ENCODE data around the gene TPPP. TPM values are rescaled to one million over a fixed set of nuclear protein-coding genes. Genes with fewer than 3 reads are reported as not detected.

Gene TPPP
- total RNA-seq, 1 donor from 2014 or later, result not detected

- no peak for DNase-seq
- H3K9me3 Mint-ChIP-seq, result no peaks in the 10 kb centered on the region
- H3K36me3 Mint-ChIP-seq (ENCODE audit: low read depth), result peaks cover 24% of the 10 kb centered on the region
- H3K27me3 Mint-ChIP-seq, result no peaks in the 10 kb centered on the region
- H3K27ac Mint-ChIP-seq, result no peak overlapping the region
- intact Hi-C loops (cut with micrococcal nuclease), result no loop called here
- no peaks in the 10 kb centered on the region for H3K4me1 Mint-ChIP-seq
- H3K4me3 Mint-ChIP-seq, result no peak overlapping the region
Observed at GRCh38 chr5:644971-645370, 48.2 kb downstream of the TPPP start.

- intact Hi-C loops (cut with micrococcal nuclease), result no loop called here
- H3K4me3 Mint-ChIP-seq, result no peak overlapping the region
- H3K36me3 Mint-ChIP-seq (ENCODE audit: low read depth), result peaks cover 24% of the 10 kb centered on the region
- DNase-seq, result no peak
- H3K9me3 Mint-ChIP-seq, result no peaks in the 10 kb centered on the region
- H3K27me3 Mint-ChIP-seq, result no peaks in the 10 kb centered on the region
- no peaks in the 10 kb centered on the region for H3K4me1 Mint-ChIP-seq
- no peak overlapping the region for H3K27ac Mint-ChIP-seq
Observed at GRCh38 chr5:644509-644908, 48.6 kb downstream of the TPPP start.

- H3K36me3 Mint-ChIP-seq (ENCODE audit: low read depth), result peaks cover 26% of the 10 kb centered on the region
- H3K27me3 Mint-ChIP-seq, result no peaks in the 10 kb centered on the region
- no peaks in the 10 kb centered on the region for H3K4me1 Mint-ChIP-seq
- H3K4me3 Mint-ChIP-seq, result no peak overlapping the region
- intact Hi-C loops (cut with micrococcal nuclease), result no loop called here
- DNase-seq, result no peak
- no peak overlapping the region for H3K27ac Mint-ChIP-seq
- H3K9me3 Mint-ChIP-seq, result no peaks in the 10 kb centered on the region
Observed at GRCh38 chr5:643811-644271, 49.3 kb downstream of the TPPP start.

DNA sequence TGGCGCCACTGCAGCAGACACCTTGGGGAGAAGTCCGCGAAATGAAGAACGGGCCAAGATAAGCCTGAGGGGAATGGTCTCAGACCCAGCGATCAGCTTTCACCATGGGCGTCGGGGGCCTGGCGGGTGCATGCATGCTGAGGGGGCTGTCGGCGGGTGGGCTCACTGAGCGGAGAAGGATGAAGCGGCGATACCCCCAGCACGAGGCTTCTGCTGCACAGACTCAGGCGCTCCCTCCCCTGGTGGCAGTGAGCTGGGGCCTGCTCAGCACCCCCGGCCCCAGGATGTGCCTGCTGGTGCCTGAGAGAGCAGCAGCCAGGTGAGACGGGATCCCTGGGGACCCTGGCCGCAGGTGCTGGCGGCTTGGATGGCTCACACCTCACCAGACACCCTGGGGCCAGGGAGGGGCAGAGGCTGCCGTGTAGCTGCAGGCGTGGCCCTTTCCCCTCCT, 49.8 kb downstream of the TPPP start:
- H3K4me1 Mint-ChIP-seq, result no peaks in the 10 kb centered on the region
- H3K27me3 Mint-ChIP-seq, result no peaks in the 10 kb centered on the region
- H3K27ac Mint-ChIP-seq, result no peak overlapping the region
- DNase-seq, result no peak
- H3K9me3 Mint-ChIP-seq, result no peaks in the 10 kb centered on the region
- intact Hi-C loops (cut with micrococcal nuclease), result no loop called here
- H3K36me3 Mint-ChIP-seq (ENCODE audit: low read depth), result peaks cover 26% of the 10 kb centered on the region
- H3K4me3 Mint-ChIP-seq, result no peak overlapping the region

DNA sequence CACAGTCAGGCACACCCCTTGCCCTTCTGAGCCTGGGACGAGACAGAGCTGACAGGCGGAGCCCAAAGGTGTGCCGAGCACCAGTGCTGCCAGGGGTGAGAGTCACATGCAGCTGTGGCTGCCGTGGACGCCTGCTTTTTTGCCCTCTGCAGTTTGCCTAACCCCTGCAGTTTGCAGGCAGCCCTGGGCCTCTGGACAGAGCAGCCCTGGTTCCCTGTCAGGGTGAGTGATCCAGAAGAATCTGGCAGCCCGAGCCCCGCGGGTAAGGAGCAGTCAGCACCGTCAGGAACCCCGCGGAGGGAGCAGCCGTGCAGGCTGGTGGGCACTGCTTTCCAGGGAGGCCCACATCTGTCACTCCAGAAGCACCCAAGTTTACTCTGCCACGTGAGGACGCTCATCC, 50.7 kb downstream of the TPPP start:
- intact Hi-C loops (cut with micrococcal nuclease), result no loop called here
- no peaks in the 10 kb centered on the region for H3K4me1 Mint-ChIP-seq
- H3K27ac Mint-ChIP-seq, result no peak overlapping the region
- peaks cover 30% of the 10 kb centered on the region for H3K36me3 Mint-ChIP-seq (ENCODE audit: low read depth)
- H3K27me3 Mint-ChIP-seq, result no peaks in the 10 kb centered on the region
- H3K9me3 Mint-ChIP-seq, result no peaks in the 10 kb centered on the region
- DNase-seq, result no peak
- no peak overlapping the region for H3K4me3 Mint-ChIP-seq

GRCh38 chr5:641331-641765, 51.8 kb downstream of the TPPP start:
- Mint-ChIP-seq H3K4me1 (no peaks in the 10 kb centered on the region), H3K27ac (no peak overlapping the region), H3K4me3 (no peak overlapping the region), H3K36me3 (ENCODE audit: low read depth) (peaks cover 32% of the 10 kb centered on the region), H3K27me3 (no peaks in the 10 kb centered on the region), H3K9me3 (no peaks in the 10 kb centered on the region)
- intact Hi-C loops (cut with micrococcal nuclease), result no loop called here
- no peak for DNase-seq

GRCh38 chr5:640461-641330, 52.5 kb downstream of the TPPP start:
- Mint-ChIP-seq H3K27me3 (no peaks in the 10 kb centered on the region), H3K27ac (no peak overlapping the region), H3K9me3 (no peaks in the 10 kb centered on the region), H3K36me3 (ENCODE audit: low read depth) (peaks cover 33% of the 10 kb centered on the region), H3K4me3 (no peak overlapping the region), H3K4me1 (no peaks in the 10 kb centered on the region)
- intact Hi-C loops (cut with micrococcal nuclease), result no loop called here
- DNase-seq, result no peak

DNA sequence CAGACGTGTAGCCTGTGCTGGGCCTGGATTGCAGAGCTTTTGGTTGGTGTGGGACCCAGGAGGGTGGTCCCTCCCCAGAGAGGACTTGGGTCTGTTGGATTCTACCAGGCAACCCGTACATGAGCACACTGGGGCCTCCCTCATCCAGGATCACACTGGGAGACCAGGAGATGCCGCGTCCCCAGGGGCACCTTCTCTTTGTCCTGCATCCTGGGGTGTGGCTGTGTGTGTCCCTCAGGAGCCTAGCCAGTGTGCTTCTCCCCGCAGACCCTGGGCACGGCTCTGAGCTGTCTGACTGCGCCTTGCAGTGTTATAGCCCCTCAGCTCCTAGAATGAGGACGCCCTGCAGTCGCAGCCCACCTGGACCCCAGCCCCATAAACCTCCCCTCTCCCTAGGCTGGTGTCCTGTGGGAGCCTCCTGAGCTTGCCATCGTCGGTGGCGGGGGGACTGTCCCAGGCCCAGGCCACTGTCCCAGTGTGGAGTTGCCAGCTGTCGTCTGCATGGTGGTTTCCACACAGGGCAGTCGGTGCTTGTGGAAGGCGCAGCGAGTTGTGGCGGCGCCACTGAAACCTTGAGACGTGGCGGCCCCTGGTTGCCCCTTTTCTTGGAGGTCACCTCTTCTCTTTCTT, 53.5 kb downstream of the TPPP start:
- Mint-ChIP-seq H3K36me3 (ENCODE audit: low read depth) (peaks cover 32% of the 10 kb centered on the region), H3K4me1 (no peaks in the 10 kb centered on the region), H3K27ac (no peak overlapping the region), H3K4me3 (no peak overlapping the region), H3K9me3 (no peaks in the 10 kb centered on the region), H3K27me3 (no peaks in the 10 kb centered on the region)
- no peak for DNase-seq
- intact Hi-C loops (cut with micrococcal nuclease), result no loop called here

DNA sequence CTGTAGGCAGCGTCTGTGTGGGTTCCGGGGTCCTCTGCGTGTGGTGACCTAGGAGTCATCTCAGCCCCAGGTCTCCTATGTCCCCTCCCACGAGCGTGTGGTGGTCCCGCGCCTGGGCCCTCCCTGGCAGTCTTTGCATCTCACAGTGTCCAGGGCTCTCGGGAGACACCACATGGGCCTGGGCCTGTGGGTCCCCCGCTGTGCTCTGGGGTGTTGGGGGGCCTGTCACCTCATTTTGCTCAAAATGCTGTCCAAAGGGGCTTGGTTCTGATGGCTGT, 54.0 kb downstream of the TPPP start:
- no peak overlapping the region for H3K4me3 Mint-ChIP-seq
- H3K9me3 Mint-ChIP-seq, result no peaks in the 10 kb centered on the region
- no peaks in the 10 kb centered on the region for H3K4me1 Mint-ChIP-seq
- intact Hi-C loops (cut with micrococcal nuclease), result no loop called here
- H3K36me3 Mint-ChIP-seq (ENCODE audit: low read depth), result peaks cover 34% of the 10 kb centered on the region
- no peak overlapping the region for H3K27ac Mint-ChIP-seq
- no peak for DNase-seq
- H3K27me3 Mint-ChIP-seq, result no peaks in the 10 kb centered on the region

- Mint-ChIP-seq H3K4me1 (no peaks in the 10 kb centered on the region), H3K4me3 (no peak overlapping the region), H3K27me3 (no peaks in the 10 kb centered on the region), H3K9me3 (no peaks in the 10 kb centered on the region), H3K36me3 (ENCODE audit: low read depth) (peaks cover 32% of the 10 kb centered on the region), H3K27ac (no peak overlapping the region)
- DNase-seq, result no peak
- intact Hi-C loops (cut with micrococcal nuclease), result no loop called here
Observed at GRCh38 chr5:638501-639252, 54.5 kb downstream of the TPPP start.

- Mint-ChIP-seq H3K9me3 (no peaks in the 10 kb centered on the region), H3K4me1 (no peaks in the 10 kb centered on the region), H3K36me3 (ENCODE audit: low read depth) (peaks cover 32% of the 10 kb centered on the region), H3K4me3 (no peak overlapping the region), H3K27ac (no peak overlapping the region), H3K27me3 (no peaks in the 10 kb centered on the region)
- intact Hi-C loops (cut with micrococcal nuclease), result no loop called here
- no peak for DNase-seq
Observed at GRCh38 chr5:637581-638450, 55.3 kb downstream of the TPPP start.

GRCh38 chr5:636951-637350, 56.2 kb downstream of the TPPP start:
- H3K27ac Mint-ChIP-seq, result no peak overlapping the region
- H3K9me3 Mint-ChIP-seq, result no peaks in the 10 kb centered on the region
- no peaks in the 10 kb centered on the region for H3K4me1 Mint-ChIP-seq
- H3K4me3 Mint-ChIP-seq, result no peak overlapping the region
- intact Hi-C loops (cut with micrococcal nuclease), result no loop called here
- DNase-seq, result no peak
- H3K27me3 Mint-ChIP-seq, result no peaks in the 10 kb centered on the region
- H3K36me3 Mint-ChIP-seq (ENCODE audit: low read depth), result peaks cover 32% of the 10 kb centered on the region

- Mint-ChIP-seq H3K4me3 (no peak overlapping the region), H3K27me3 (no peaks in the 10 kb centered on the region), H3K4me1 (no peaks in the 10 kb centered on the region), H3K36me3 (ENCODE audit: low read depth) (peaks cover 32% of the 10 kb centered on the region), H3K9me3 (no peaks in the 10 kb centered on the region), H3K27ac (no peak overlapping the region)
- intact Hi-C loops (cut with micrococcal nuclease), result no loop called here
- DNase-seq, result no peak
Observed at GRCh38 chr5:635306-636055, 57.7 kb downstream of the TPPP start.
